DND-41 (cell line): ENCODE measurements around the gene FAM89A.
"Not testable (repeated sequence)": the region's sequence is repeated elsewhere in the genome, so short reads cannot be mapped to it uniquely, and the experiment has no call there.

Source experiments
- ATAC-seq: fragments of 200-7000 bp; cut with Tn5 transposase; 3 replicates; pipeline ENCODE4 v1.9.1; 2021; ENCODE audit warnings: low read depth; ENCODE audit not compliant: insufficient read depth
- DNase-seq: peaks from one replicate; pipeline ENCODE4 v3.0.0-alpha.2; 2020
- H2AFZ ChIP-seq: 2 replicates; pipeline ENCODE4 v1.6.0; 2012; ENCODE audit warnings: low read depth, low read length
- H3K27ac ChIP-seq: 2 replicates; pipeline ENCODE4 v1.5.1; 2012; ENCODE audit warnings: low read length, inconsistent platforms
- H3K27me3 ChIP-seq: fragments of 200-600 bp; sonication (generic); 2 replicates; pipeline ENCODE4 v1.6.0; 2012; ENCODE audit warnings: low read length, mild to moderate bottlenecking, inconsistent platforms; ENCODE audit not compliant: insufficient read depth, poor library complexity
- H3K36me3 ChIP-seq: 2 replicates; pipeline ENCODE4 v1.5.1; 2012; ENCODE audit warnings: low read length, inconsistent platforms; ENCODE audit not compliant: insufficient read depth
- H3K4me1 ChIP-seq: 2 replicates; pipeline ENCODE4 v1.5.1; 2012; ENCODE audit warnings: mild to moderate bottlenecking, low read length; ENCODE audit not compliant: insufficient read depth
- H3K4me2 ChIP-seq: 2 replicates; pipeline ENCODE4 v1.6.0; 2012; ENCODE audit warnings: mild to moderate bottlenecking, moderate library complexity, low read length, inconsistent platforms; ENCODE audit not compliant: insufficient read depth
- H3K4me3 ChIP-seq, 2 experiments: fragments of 200-600 bp in 1 of 2; shearing (Covaris generic) in 1 of 2; 2 replicates each; pipeline ENCODE4 v1.5.1; 2012 to 2016; ENCODE audit warnings: inconsistent platforms in 2 of 2, low read length in 2 of 2, mild to moderate bottlenecking in 2 of 2, low read depth in 1 of 2, moderate library complexity in 1 of 2
- H3K79me2 ChIP-seq: 2 replicates; pipeline ENCODE4 v1.6.0; 2012; ENCODE audit warnings: low read length, inconsistent platforms; ENCODE audit not compliant: insufficient read depth
- H3K9ac ChIP-seq: 2 replicates; pipeline ENCODE4 v1.6.0; 2012; ENCODE audit warnings: low read depth, mild to moderate bottlenecking, inconsistent platforms, low read length, moderate library complexity
- H3K9me3 ChIP-seq: 2 replicates; pipeline ENCODE4 v1.5.1; 2012; ENCODE audit warnings: low read length, moderate library complexity, mild to moderate bottlenecking, inconsistent platforms; ENCODE audit not compliant: insufficient read depth, severe bottlenecking
- H4K20me1 ChIP-seq: 2 replicates; pipeline ENCODE4 v1.6.0; 2012; ENCODE audit warnings: low read length; ENCODE audit not compliant: insufficient read depth
- CTCF ChIP-seq: IDR thresholded peaks from 2 replicates; pipeline ENCODE4 v1.5.1; 2012; ENCODE audit warnings: borderline replicate concordance, low read length, moderate library complexity, mild to moderate bottlenecking; ENCODE audit not compliant: poor library complexity, severe bottlenecking; ENCODE audit errors: extremely low read depth
- EZH2 ChIP-seq: IDR thresholded peaks from 3 replicates; pipeline ENCODE4 v1.6.1; 2012; ENCODE audit warnings: borderline replicate concordance, low read depth, mild to moderate bottlenecking, moderate library complexity, low read length, inconsistent platforms; ENCODE audit not compliant: severe bottlenecking

FAM89A gene

GRCh38 chr1:230987448-230987847 is 52.6 kb downstream of the FAM89A start:
- ATAC-seq, result no peak
- TF ChIP-seq CTCF (no peak), EZH2 (no peak)
- Histone ChIP-seq H3K9ac (no peak overlapping the region), H3K36me3 (peaks cover 24% of the 10 kb centered on the region), H4K20me1 (no peaks in the 10 kb centered on the region), H3K27me3 (no peaks in the 10 kb centered on the region), H2AFZ (no peak overlapping the region), H3K27ac (no peak overlapping the region), H3K4me1 (no peaks in the 10 kb centered on the region), H3K9me3 (no peaks in the 10 kb centered on the region), H3K79me2 (peaks cover 9% of the 10 kb centered on the region; the same call in 1 of the 2 replicates), H3K4me2 (no peak overlapping the region), H3K4me3 (no peak overlapping the region)
- DNase-seq, result no peak

GRCh38 chr1:230986976-230987375 is 53.1 kb downstream of the FAM89A start:
- H3K36me3 ChIP-seq, result peaks cover 20% of the 10 kb centered on the region
- no peak for TF ChIP-seq CTCF
- no peak for TF ChIP-seq EZH2
- no peak overlapping the region for H3K4me3 ChIP-seq
- H3K27ac ChIP-seq, result no peak overlapping the region
- H3K79me2 ChIP-seq, result peaks cover 7% of the 10 kb centered on the region; the same call in 1 of the 2 replicates
- no peak overlapping the region for H3K4me2 ChIP-seq
- no peak overlapping the region for H2AFZ ChIP-seq
- ATAC-seq, result no peak
- H3K27me3 ChIP-seq, result no peaks in the 10 kb centered on the region
- no peak for DNase-seq
- no peaks in the 10 kb centered on the region for H4K20me1 ChIP-seq
- H3K4me1 ChIP-seq, result no peaks in the 10 kb centered on the region
- H3K9me3 ChIP-seq, result no peaks in the 10 kb centered on the region
- H3K9ac ChIP-seq, result no peak overlapping the region

GRCh38 chr1:230985711-230986110 is 54.3 kb downstream of the FAM89A start:
- Histone ChIP-seq H2AFZ (no peak overlapping the region), H3K4me1 (peaks cover 8% of the 10 kb centered on the region; the same call in 1 of the 2 replicates), H3K4me3 (no peak overlapping the region), H3K9me3 (no peaks in the 10 kb centered on the region), H4K20me1 (no peaks in the 10 kb centered on the region), H3K4me2 (no peak overlapping the region), H3K27me3 (no peaks in the 10 kb centered on the region), H3K9ac (no peak overlapping the region), H3K27ac (no peak overlapping the region), H3K36me3 (peaks cover 23% of the 10 kb centered on the region), H3K79me2 (peaks cover 16% of the 10 kb centered on the region; the same call in 1 of the 2 replicates)
- no peak for TF ChIP-seq EZH2
- no peak for TF ChIP-seq CTCF
- ATAC-seq (no peak), DNase-seq (no peak)

- peaks cover 16% of the 10 kb centered on the region for H3K4me1 ChIP-seq
- not testable (repeated sequence) for DNase-seq, H3K27ac ChIP-seq, H3K4me2 ChIP-seq, H3K4me3 ChIP-seq, H4K20me1 ChIP-seq, H3K27me3 ChIP-seq, H2AFZ ChIP-seq, ATAC-seq, H3K9ac ChIP-seq, H3K9me3 ChIP-seq
- peaks cover 16% of the 10 kb centered on the region for H3K36me3 ChIP-seq
- H3K79me2 ChIP-seq, result peaks cover 24% of the 10 kb centered on the region
Observed at GRCh38 chr1:230984622-230985515, 55.2 kb downstream of the FAM89A start.
